Measurements from ENCODE around the gene SYNCRIP. TPM values are rescaled to one million over a fixed set of nuclear protein-coding genes. Genes with fewer than 3 reads are reported as not detected.

The SYNCRIP gene
- total and polyA plus RNA-seq, 2 of the 13 experiments (the other 11 are each of a cell fraction or from before 2014, with no cell fraction given), result 8.1 to 112 TPM

GRCh38 chr6:85678026-85678601 is 35.4 kb upstream of the SYNCRIP start (continued):
- 0 out of 2 replicates have a peak, but pooled peaks have one; percentile 30 for TF ChIP-seq ZKSCAN5 (CRISPR knock-in tag; IDR thresholded peaks at IDR 0.05)

GRCh38 chr6:85677234-85677956 is 34.7 kb upstream of the SYNCRIP start:
- ATAC-seq (no peak), DNase-seq (ENCODE audit: low spot score) (no peak), FAIRE-seq (no peak)
- ChIA-PET CTCF (ENCODE audit: low intra/inter-chr PET ratio, low total read pairs) (no interaction called here), POLR2A (interaction anchor here (1.4 to 5.5 kb wide), 13 partner anchors 13 to 272 kb away, joined by 3 to 245 read pairs (median 10); partner anchors contain the start of genes NT5E, SNX14 and SYNCRIP)
- peak overlapping the region; percentile 97 for H3K27ac ChIP-seq (ENCODE audit: extremely low read length, insufficient read depth, low read length)
- H3K9ac ChIP-seq (ENCODE audit: insufficient read depth, low read depth, low read length), result peak overlapping the region; percentile 97
- peak overlapping the region; percentile 82 for H3K4me2 ChIP-seq (ENCODE audit: low read depth, low read length)
- no TSS peak for BruUV-seq (replicated peaks)
- H3K27me3 ChIP-seq (ENCODE audit: control insufficient read depth in 1 of 2, insufficient read depth in 2 of 2, low read length in 2 of 2), result no peaks in the 10 kb centered on the region; a peak in 1 of 5 replicates
- H3K9me3 ChIP-seq (ENCODE audit: low read length), result no peaks in the 10 kb centered on the region
- in situ Hi-C loops (cut with HindIII; ENCODE audit: extremely low pct_ligation_motif_present, low pct_unique_long_range_greater_than_20kb) (loop anchor here (5.0 kb wide), 1 partner anchor 35 kb away; the partner anchor contains the start of gene SYNCRIP), intact Hi-C loops (cut with micrococcal nuclease; ENCODE audit: unreplicated experiment) (loop anchor here (5.0 to 10.0 kb wide), 2 partner anchors 85 to 187 kb away; partner anchors contain the start of gene SNX14)
- WGBS (ENCODE audit: low lambda C conversion rate), result under 1% methylated on average over 12 of the region's 12 CpGs
- peak overlapping the region; percentile 92 to 97 (median 93) for H3K4me3 ChIP-seq (replicated peaks in 1 of 3; ENCODE audit: insufficient read depth in 1 of 3, low read depth in 2 of 3, low read length in 3 of 3)
- H4K20me1 ChIP-seq (ENCODE audit: insufficient read depth, low read length), result peaks cover 37% of the 10 kb centered on the region
- peaks cover 39% of the 10 kb centered on the region for H3K4me1 ChIP-seq (ENCODE audit: insufficient read depth, low read length)
- H3K79me2 ChIP-seq (ENCODE audit: insufficient read depth, low read length), result peaks cover 48% of the 10 kb centered on the region
- no peak overlapping the region for H2AFZ ChIP-seq (ENCODE audit: low read length)
- H3K36me3 ChIP-seq (replicated peaks in 1 of 2; ENCODE audit: control insufficient read depth in 1 of 2, insufficient read depth in 2 of 2, low read length in 2 of 2), result peaks cover 0 to 4% of the 10 kb centered on the region in 2 experiments; a peak in 1 of 5 replicates
- TF ChIP-seq ZNF275 (CRISPR knock-in tag; IDR thresholded peaks at IDR 0.05; ENCODE audit: borderline replicate concordance), result no peak
- TF ChIP-seq ZBTB49 (CRISPR knock-in tag; IDR thresholded peaks at IDR 0.05; ENCODE audit: borderline replicate concordance), result no peak
- 0 out of 2 replicates have a peak, but pooled peaks have one; percentile 36 for TF ChIP-seq ZNF362 (CRISPR knock-in tag; IDR thresholded peaks at IDR 0.05; ENCODE audit: borderline replicate concordance)
- TF ChIP-seq NAIF1 (CRISPR knock-in tag; IDR thresholded peaks at IDR 0.05; ENCODE audit: borderline replicate concordance), result no peak
- TF ChIP-seq ELF4 (CRISPR knock-in tag; IDR thresholded peaks at IDR 0.05; ENCODE audit: borderline replicate concordance), result no peak
- TF ChIP-seq THRA (CRISPR knock-in tag; IDR thresholded peaks at IDR 0.05; ENCODE audit: borderline replicate concordance), result no peak
- TF ChIP-seq GPN1 (CRISPR knock-in tag; IDR thresholded peaks at IDR 0.05; ENCODE audit: borderline replicate concordance), result no peak
- 0 out of 2 replicates have a peak, but pooled peaks have one; percentile 10 for TF ChIP-seq ARID3A (IDR thresholded peaks at IDR 0.05; ENCODE audit: low read depth, low read length)
- TF ChIP-seq ZKSCAN1 (IDR thresholded peaks at IDR 0.05; ENCODE audit: low read length), result no peak
- no peak for TF ChIP-seq HNRNPUL1 (IDR thresholded peaks at IDR 0.05; ENCODE audit: low read depth, low read length)

Data from HepG2 (cell line).